HCT116 (cell line): ENCODE results near the gene BBLN. TPM values are rescaled to one million over a fixed set of nuclear protein-coding genes. Genes with fewer than 3 reads are reported as not detected.

Experiments
- ATAC-seq: fragments of 200-7000 bp; cut with Tn5 transposase; 2 replicates; pipeline ENCODE4 v1.9.1; 2020; ENCODE audit warnings: mild to moderate bottlenecking, moderate library complexity
- BruUV-seq: library from RNA; stranded (reverse); fragments of 400-500 nt; replicated peaks from 2 replicates; lab custom pipeline; 2021; lab: Mats Ljungman, UMichigan
- CTCF ChIA-PET: fragments of 300-600 bp; sonication (Branson Sonifier 250); formaldehyde crosslinking; loops from one replicate; lab custom pipeline; 2021; ENCODE audit warnings: antibody characterized with exemption; lab: Charles Lee
- POLR2A ChIA-PET: fragments of 300-600, 350-600 bp; sonication (Branson Sonifier 250); formaldehyde crosslinking; loops from one replicate; lab custom pipeline; 2021; ENCODE audit warnings: antibody characterized with exemption; lab: Charles Lee
- RAD21 ChIA-PET, 2 experiments: fragments of 300-600 bp; sonication (Branson Sonifier 250); formaldehyde crosslinking; loops; one replicate each; lab custom pipeline; 2023; ENCODE audit warnings: low total read pairs in 2 of 2; ENCODE audit not compliant: uncharacterized antibody in 2 of 2, unreplicated experiment in 2 of 2, low non-redundant PET in 1 of 2; lab: Charles Lee
- DNase-seq: peaks from one replicate; pipeline ENCODE4 v3.0.0-alpha.2; 2010; ENCODE audit warnings: low read depth, low spot score
- H2AFZ ChIP-seq: fragments of 200-600 bp; shearing (Covaris generic), sonication (generic); 2 replicates; pipeline ENCODE4 v1.6.1; 2017; ENCODE audit warnings: low read depth, mixed run types, mixed read lengths, antibody characterized with exemption, low read length; ENCODE audit not compliant: poor library complexity, severe bottlenecking
- H3K27ac ChIP-seq: 2 replicates; pipeline ENCODE4 v1.5.1; 2012; ENCODE audit warnings: low read depth, low read length
- H3K27me3 ChIP-seq: fragments of 200-600 bp; sonication (generic); 2 replicates; pipeline ENCODE4 v1.6.1; 2016; ENCODE audit warnings: mixed run types, low read length, mixed read lengths; ENCODE audit not compliant: insufficient read depth
- H3K36me3 ChIP-seq, 2 experiments: fragments of 200-500 bp in 1 of 2; fragments of 200-600 bp in 1 of 2; sonication (Bioruptor generic) in 1 of 2; sonication (generic) in 1 of 2; 2 replicates each; pipeline versions ENCODE4 v1.5.1 to v1.6.1; 2014 to 2016; ENCODE audit warnings: low read length in 2 of 2, inconsistent platforms in 1 of 2, mixed read lengths in 1 of 2, mixed run types in 1 of 2; ENCODE audit not compliant: insufficient read depth in 2 of 2, control insufficient read depth in 1 of 2
- H3K4me1 ChIP-seq, 2 experiments: fragments of 200-600 bp in 1 of 2; sonication (generic) in 1 of 2; 2 replicates each; pipeline versions ENCODE4 v1.5.1 to v1.6.1; 2012 to 2017; ENCODE audit warnings: low read length in 2 of 2, inconsistent platforms in 1 of 2, mild to moderate bottlenecking in 1 of 2, mixed read lengths in 1 of 2, mixed run types in 1 of 2, moderate library complexity in 1 of 2; ENCODE audit not compliant: insufficient read depth in 2 of 2, control insufficient read depth in 1 of 2
- H3K4me2 ChIP-seq: fragments of 200-600 bp; sonication (generic); 2 replicates; pipeline ENCODE4 v1.6.1; 2017; ENCODE audit warnings: mixed run types, low read length, mixed read lengths
- H3K4me3 ChIP-seq, 2 experiments: fragments of 200-600 bp in 1 of 2; sonication (generic) in 1 of 2; replicated peaks in 1 of 2; 2 replicates each; pipeline ENCODE4 v1.5.1; 2011 to 2016; ENCODE audit warnings: low read length in 2 of 2, control low read depth in 1 of 2, low read depth in 1 of 2, mild to moderate bottlenecking in 1 of 2, mixed read lengths in 1 of 2, mixed run types in 1 of 2
- H3K79me2 ChIP-seq: fragments of 200-600 bp; sonication (generic); 2 replicates; pipeline ENCODE4 v1.6.1; 2017; ENCODE audit warnings: mild to moderate bottlenecking, mixed run types, low read length, moderate library complexity, mixed read lengths; ENCODE audit not compliant: insufficient read depth
- H3K9ac ChIP-seq: fragments of 200-600 bp; sonication (generic); 2 replicates; pipeline ENCODE4 v1.6.1; 2016; ENCODE audit warnings: low read length, mixed read lengths
- H3K9me2 ChIP-seq: fragments of 200-600 bp; sonication (generic), shearing (Covaris generic); 2 replicates; pipeline ENCODE4 v1.6.1; 2017; ENCODE audit warnings: mixed run types, mild to moderate bottlenecking, moderate library complexity; ENCODE audit not compliant: insufficient read depth
- H3K9me3 ChIP-seq, 2 experiments: fragments of 200-500 bp in 1 of 2; fragments of 200-600 bp in 1 of 2; sonication (Bioruptor generic) in 1 of 2; sonication (generic) in 1 of 2; 2 replicates each; pipeline ENCODE4 v1.6.1; 2014 to 2017; ENCODE audit warnings: low read length in 2 of 2, mixed read lengths in 2 of 2, inconsistent platforms in 1 of 2, low read depth in 1 of 2, mild to moderate bottlenecking in 1 of 2, mixed run types in 1 of 2, moderate library complexity in 1 of 2; ENCODE audit not compliant: control insufficient read depth in 1 of 2, insufficient read depth in 1 of 2
- H4K20me1 ChIP-seq: fragments of 200-600 bp; sonication (generic), shearing (Covaris generic); 2 replicates; pipeline ENCODE4 v1.6.1; 2017; ENCODE audit warnings: mixed run types, mild to moderate bottlenecking, moderate library complexity; ENCODE audit not compliant: insufficient read depth
- CBX3 ChIP-seq: IDR thresholded peaks from 2 replicates; pipeline ENCODE4 v1.6.1; 2012; ENCODE audit warnings: low read depth
- EGR1 ChIP-seq: IDR thresholded peaks from 2 replicates; pipeline ENCODE4 v1.6.1; 2012; ENCODE audit warnings: low read depth
- ELF1 ChIP-seq: IDR thresholded peaks from 2 replicates; pipeline ENCODE4 v1.6.1; 2012; ENCODE audit warnings: low read depth, borderline replicate concordance
- EZH2 ChIP-seq: fragments of 200-600 bp; sonication (generic); IDR thresholded peaks from 2 replicates; pipeline ENCODE4 v1.6.1; 2017; ENCODE audit warnings: antibody characterized with exemption, mixed run types
- EZH2phosphoT487 ChIP-seq: fragments of 200-600 bp; IDR thresholded peaks from 2 replicates; pipeline ENCODE4 v1.6.1; 2018; ENCODE audit warnings: antibody characterized with exemption, borderline replicate concordance
- FOSL1 ChIP-seq: IDR thresholded peaks from 2 replicates; pipeline ENCODE4 v1.6.1; 2012; ENCODE audit warnings: low read depth
- JUND ChIP-seq: IDR thresholded peaks from 2 replicates; pipeline ENCODE4 v1.6.1; 2012
- POLR2AphosphoS5 ChIP-seq: IDR thresholded peaks from 2 replicates; pipeline ENCODE4 v1.6.1; 2011; ENCODE audit warnings: mild to moderate bottlenecking, low read depth, low read length, moderate library complexity
- RAD21 ChIP-seq: IDR thresholded peaks from 2 replicates; pipeline ENCODE4 v1.6.1; 2012; ENCODE audit warnings: low read depth, mild to moderate bottlenecking
- SIN3A ChIP-seq: IDR thresholded peaks from 2 replicates; pipeline ENCODE4 v1.6.1; 2012; ENCODE audit warnings: low read depth
- SRF ChIP-seq: IDR thresholded peaks from 2 replicates; pipeline ENCODE4 v1.6.1; 2012; ENCODE audit warnings: low read depth
- TCF7L2 ChIP-seq: IDR thresholded peaks from 2 replicates; pipeline ENCODE4 v1.7.0; 2011; ENCODE audit warnings: borderline replicate concordance, inconsistent platforms; ENCODE audit not compliant: insufficient read depth, insufficient read length; ENCODE audit errors: extremely low read depth
- YY1 ChIP-seq: IDR thresholded peaks from 2 replicates; pipeline ENCODE4 v1.6.1; 2011; ENCODE audit warnings: low read length, low read depth, moderate library complexity, mild to moderate bottlenecking; ENCODE audit not compliant: insufficient replicate concordance; ENCODE audit errors: extremely low read depth
- ZNF274 ChIP-seq: fragments of 200-500 bp; sonication (Bioruptor generic); IDR thresholded peaks from 2 replicates; pipeline ENCODE4 v1.6.1; 2014; ENCODE audit warnings: mild to moderate bottlenecking, low read depth, low read length, inconsistent platforms
- intact Hi-C: fragments of 100-400 bp; cut with micrococcal nuclease; formaldehyde crosslinking; loops from 2 replicates; pipeline ENCODE4 v1.10.0; 2022
- total RNA-seq: library from RNA; stranded (reverse); gene quantifications from one replicate; pipeline ENCODE4 v1.2.1, GENCODE V29; 2021; ENCODE audit not compliant: unreplicated experiment
- TF ChIP-seq, protein P1 (sequence below): IDR thresholded peaks from 2 replicates; pipeline ENCODE4 v1.6.1; 2012
- TF ChIP-seq, protein P2 (sequence below): IDR thresholded peaks from 2 replicates; pipeline ENCODE4 v1.6.1; 2012; ENCODE audit warnings: low read depth
- TF ChIP-seq, protein P3 (sequence below), 3 experiments: fragments of 200-600 bp in 1 of 3; sonication (generic) in 1 of 3; IDR thresholded peaks in 2 of 3; conservative IDR thresholded peaks in 1 of 3; 2 replicates each; pipeline ENCODE4 v1.5.1; 2012 to 2017; ENCODE audit warnings: low read depth in 2 of 3, low read length in 2 of 3, antibody characterized with exemption in 1 of 3, borderline replicate concordance in 1 of 3, control low read depth in 1 of 3, mild to moderate bottlenecking in 1 of 3, mixed read lengths in 1 of 3, mixed run types in 1 of 3, moderate library complexity in 1 of 3; ENCODE audit not compliant: insufficient read depth in 1 of 3

The BBLN gene
- total RNA-seq, 1 experiment from 2014 or later: 119 TPM

DNA sequence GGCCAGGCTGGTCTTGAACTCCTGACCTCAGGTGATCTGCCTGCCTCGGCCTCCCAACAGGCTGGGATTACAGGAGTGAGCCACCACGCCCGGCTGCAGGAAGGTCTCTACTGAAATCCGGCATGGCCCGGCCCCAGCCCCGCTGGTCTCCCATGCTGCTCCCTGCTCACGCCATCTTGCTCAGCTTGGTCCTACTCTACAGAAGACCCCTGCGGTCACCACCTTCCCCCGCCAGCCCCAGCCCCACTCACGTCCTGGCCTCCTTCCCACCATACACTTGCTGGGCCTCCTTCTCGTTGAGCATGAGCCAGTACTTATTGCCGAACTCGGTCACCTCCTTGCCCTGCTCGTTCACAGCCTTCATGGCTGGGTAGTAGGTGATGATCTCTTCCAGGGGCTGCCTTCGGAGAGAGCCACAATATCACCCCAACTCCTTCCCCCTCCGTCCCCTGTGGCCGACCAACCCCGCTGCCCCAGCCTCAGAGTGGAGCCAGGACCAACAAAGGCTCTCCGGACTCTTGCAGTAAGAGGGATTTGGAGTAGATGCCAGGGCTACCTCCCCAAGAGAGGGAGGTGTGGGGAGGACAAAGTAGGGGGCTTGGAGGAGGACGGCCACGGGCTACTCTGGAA lies 36.5 kb upstream of the BBLN start:
- TF ChIP-seq SIN3A (no peak), FOSL1 (no peak), YY1 (no peak), JUND (no peak), RAD21 (no peak), EZH2phosphoT487 (no peak), CBX3 (no peak), ZNF274 (no peak), EZH2 (no peak), SRF (no peak), EGR1 (no peak), ELF1 (no peak), TCF7L2 (no peak), POLR2AphosphoS5 (no peak)
- TF ChIP-seq, protein P1, sequence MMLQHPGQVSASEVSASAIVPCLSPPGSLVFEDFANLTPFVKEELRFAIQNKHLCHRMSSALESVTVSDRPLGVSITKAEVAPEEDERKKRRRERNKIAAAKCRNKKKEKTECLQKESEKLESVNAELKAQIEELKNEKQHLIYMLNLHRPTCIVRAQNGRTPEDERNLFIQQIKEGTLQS: no peak
- TF ChIP-seq, protein P2, sequence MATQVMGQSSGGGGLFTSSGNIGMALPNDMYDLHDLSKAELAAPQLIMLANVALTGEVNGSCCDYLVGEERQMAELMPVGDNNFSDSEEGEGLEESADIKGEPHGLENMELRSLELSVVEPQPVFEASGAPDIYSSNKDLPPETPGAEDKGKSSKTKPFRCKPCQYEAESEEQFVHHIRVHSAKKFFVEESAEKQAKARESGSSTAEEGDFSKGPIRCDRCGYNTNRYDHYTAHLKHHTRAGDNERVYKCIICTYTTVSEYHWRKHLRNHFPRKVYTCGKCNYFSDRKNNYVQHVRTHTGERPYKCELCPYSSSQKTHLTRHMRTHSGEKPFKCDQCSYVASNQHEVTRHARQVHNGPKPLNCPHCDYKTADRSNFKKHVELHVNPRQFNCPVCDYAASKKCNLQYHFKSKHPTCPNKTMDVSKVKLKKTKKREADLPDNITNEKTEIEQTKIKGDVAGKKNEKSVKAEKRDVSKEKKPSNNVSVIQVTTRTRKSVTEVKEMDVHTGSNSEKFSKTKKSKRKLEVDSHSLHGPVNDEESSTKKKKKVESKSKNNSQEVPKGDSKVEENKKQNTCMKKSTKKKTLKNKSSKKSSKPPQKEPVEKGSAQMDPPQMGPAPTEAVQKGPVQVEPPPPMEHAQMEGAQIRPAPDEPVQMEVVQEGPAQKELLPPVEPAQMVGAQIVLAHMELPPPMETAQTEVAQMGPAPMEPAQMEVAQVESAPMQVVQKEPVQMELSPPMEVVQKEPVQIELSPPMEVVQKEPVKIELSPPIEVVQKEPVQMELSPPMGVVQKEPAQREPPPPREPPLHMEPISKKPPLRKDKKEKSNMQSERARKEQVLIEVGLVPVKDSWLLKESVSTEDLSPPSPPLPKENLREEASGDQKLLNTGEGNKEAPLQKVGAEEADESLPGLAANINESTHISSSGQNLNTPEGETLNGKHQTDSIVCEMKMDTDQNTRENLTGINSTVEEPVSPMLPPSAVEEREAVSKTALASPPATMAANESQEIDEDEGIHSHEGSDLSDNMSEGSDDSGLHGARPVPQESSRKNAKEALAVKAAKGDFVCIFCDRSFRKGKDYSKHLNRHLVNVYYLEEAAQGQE: no peak
- TF ChIP-seq, protein P3, sequence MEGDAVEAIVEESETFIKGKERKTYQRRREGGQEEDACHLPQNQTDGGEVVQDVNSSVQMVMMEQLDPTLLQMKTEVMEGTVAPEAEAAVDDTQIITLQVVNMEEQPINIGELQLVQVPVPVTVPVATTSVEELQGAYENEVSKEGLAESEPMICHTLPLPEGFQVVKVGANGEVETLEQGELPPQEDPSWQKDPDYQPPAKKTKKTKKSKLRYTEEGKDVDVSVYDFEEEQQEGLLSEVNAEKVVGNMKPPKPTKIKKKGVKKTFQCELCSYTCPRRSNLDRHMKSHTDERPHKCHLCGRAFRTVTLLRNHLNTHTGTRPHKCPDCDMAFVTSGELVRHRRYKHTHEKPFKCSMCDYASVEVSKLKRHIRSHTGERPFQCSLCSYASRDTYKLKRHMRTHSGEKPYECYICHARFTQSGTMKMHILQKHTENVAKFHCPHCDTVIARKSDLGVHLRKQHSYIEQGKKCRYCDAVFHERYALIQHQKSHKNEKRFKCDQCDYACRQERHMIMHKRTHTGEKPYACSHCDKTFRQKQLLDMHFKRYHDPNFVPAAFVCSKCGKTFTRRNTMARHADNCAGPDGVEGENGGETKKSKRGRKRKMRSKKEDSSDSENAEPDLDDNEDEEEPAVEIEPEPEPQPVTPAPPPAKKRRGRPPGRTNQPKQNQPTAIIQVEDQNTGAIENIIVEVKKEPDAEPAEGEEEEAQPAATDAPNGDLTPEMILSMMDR (IDR thresholded peaks at IDR 0.05 in 2 of 3, conservative IDR thresholded peaks at IDR 0.05 in 1 of 3; ENCODE audit: borderline replicate concordance in 1 of 3, insufficient read depth in 1 of 3, low read depth in 2 of 3, low read length in 2 of 3): no peak
- DNase-seq (no peak), ATAC-seq (no peak)
- peaks cover 39% of the 10 kb centered on the region for H3K79me2 ChIP-seq
- H3K4me1 ChIP-seq: peaks cover 9 to 24% of the 10 kb centered on the region in 2 experiments
- H3K4me3 ChIP-seq: no peak overlapping the region
- H3K27ac ChIP-seq: no peak overlapping the region
- CTCF ChIA-PET: no interaction called here
- intact Hi-C loops: no loop called here
- POLR2A ChIA-PET: no interaction called here
- no peak overlapping the region for H3K9ac ChIP-seq
- H3K4me2 ChIP-seq: no peak overlapping the region
- H3K9me3 ChIP-seq: no peaks in the 10 kb centered on the region
- peaks cover 9% of the 10 kb centered on the region; the same call in 1 of the 2 replicates for H4K20me1 ChIP-seq
- H2AFZ ChIP-seq: no peak overlapping the region
- H3K36me3 ChIP-seq: peaks cover 6 to 30% of the 10 kb centered on the region in 2 experiments; a peak in 3 of 4 replicates
- no TSS peak for BruUV-seq
- RAD21 ChIA-PET: no interaction called here
- H3K27me3 ChIP-seq: no peaks in the 10 kb centered on the region
- H3K9me2 ChIP-seq: no peaks in the 10 kb centered on the region
